Liver (tissue), 9 donors: ENCODE measurements around the gene SLC7A14. TPM values are rescaled to one million over a fixed set of nuclear protein-coding genes. Genes with fewer than 3 reads are reported as not detected.

Experiments
- DNase-seq: peaks from one replicate; pipeline ENCODE4 v3.0.0-alpha.2; 2017; ENCODE audit warnings: low spot score
- H3K27ac ChIP-seq, 2 donors: one replicate each; pipeline ENCODE4 v1.7.0; 2013; ENCODE audit warnings: inconsistent platforms in 2 of 2, low read length in 2 of 2, control low read depth in 1 of 2, low read depth in 1 of 2, mild to moderate bottlenecking in 1 of 2
- H3K27me3 ChIP-seq, 4 donors: one replicate each; pipeline versions ENCODE4 v1.6.1 to v1.7.0; 2013; ENCODE audit warnings: low read length in 3 of 4, inconsistent platforms in 1 of 4, mild to moderate bottlenecking in 1 of 4, moderate library complexity in 1 of 4; ENCODE audit not compliant: control insufficient read depth in 4 of 4, insufficient read depth in 4 of 4
- H3K36me3 ChIP-seq, 4 donors: one replicate each; pipeline versions ENCODE4 v1.6.1 to v1.7.0; 2013; ENCODE audit warnings: low read length in 3 of 4, mild to moderate bottlenecking in 3 of 4, low read depth in 1 of 4, moderate library complexity in 1 of 4; ENCODE audit not compliant: control insufficient read depth in 4 of 4, insufficient read depth in 3 of 4
- H3K4me1 ChIP-seq, 4 donors: one replicate each; pipeline versions ENCODE4 v1.6.1 to v1.7.0; 2013; ENCODE audit warnings: low read length in 3 of 4, mild to moderate bottlenecking in 3 of 4, moderate library complexity in 1 of 4; ENCODE audit not compliant: control insufficient read depth in 4 of 4, insufficient read depth in 4 of 4
- H3K4me3 ChIP-seq, 3 donors: one replicate each; pipeline versions ENCODE4 v1.6.1 to v1.7.0; 2013; ENCODE audit warnings: low read length in 3 of 3, control low read depth in 1 of 3, low read depth in 1 of 3, mild to moderate bottlenecking in 1 of 3
- H3K9ac ChIP-seq, 2 donors: one replicate each; pipeline ENCODE4 v1.7.0; 2013; ENCODE audit warnings: low read length in 2 of 2, mild to moderate bottlenecking in 2 of 2, moderate library complexity in 2 of 2, control low read depth in 1 of 2, low read depth in 1 of 2
- H3K9me3 ChIP-seq, 4 donors: one replicate each; pipeline versions ENCODE4 v1.6.1 to v1.7.0; 2013; ENCODE audit warnings: low read length in 3 of 4; ENCODE audit not compliant: control insufficient read depth in 4 of 4
- EGR1 ChIP-seq, 2 donors: IDR thresholded peaks; 2 replicates each; pipeline ENCODE4 v1.6.1; 2016 to 2018; ENCODE audit warnings: antibody characterized with exemption in 2 of 2, low read depth in 2 of 2
- FOXA1 ChIP-seq: IDR thresholded peaks from 2 replicates; pipeline ENCODE4 v1.6.1; 2016; ENCODE audit warnings: antibody characterized with exemption
- FOXA2 ChIP-seq: IDR thresholded peaks from 2 replicates; pipeline ENCODE4 v1.6.1; 2016; ENCODE audit warnings: antibody characterized with exemption
- GABPA ChIP-seq, 2 donors: IDR thresholded peaks in 1 of 2; conservative IDR thresholded peaks in 1 of 2; 2 replicates each; pipeline ENCODE4 v1.6.1; 2016; ENCODE audit warnings: antibody characterized with exemption in 2 of 2, mild to moderate bottlenecking in 1 of 2, moderate library complexity in 1 of 2
- HNF4A ChIP-seq, 2 donors: conservative IDR thresholded peaks; 2 replicates each; pipeline ENCODE4 v1.6.1; 2016; ENCODE audit warnings: antibody characterized with exemption in 2 of 2, mild to moderate bottlenecking in 2 of 2
- HNF4G ChIP-seq: IDR thresholded peaks from 2 replicates; pipeline ENCODE4 v1.6.1; 2016; ENCODE audit warnings: antibody characterized with exemption
- JUND ChIP-seq, 2 donors: IDR thresholded peaks; 2 replicates each; pipeline ENCODE4 v1.6.1; 2016; ENCODE audit warnings: antibody characterized with exemption in 2 of 2
- RAD21 ChIP-seq, 2 donors: IDR thresholded peaks; 2 replicates each; pipeline ENCODE4 v1.6.1; 2016; ENCODE audit warnings: antibody characterized with exemption in 2 of 2, mild to moderate bottlenecking in 2 of 2
- RXRA ChIP-seq, 2 donors: IDR thresholded peaks; 2 replicates each; pipeline ENCODE4 v1.6.1; 2017 to 2018; ENCODE audit warnings: antibody characterized with exemption in 2 of 2, mild to moderate bottlenecking in 1 of 2
- TAF1 ChIP-seq: conservative IDR thresholded peaks from 2 replicates; pipeline ENCODE4 v1.6.1; 2016; ENCODE audit warnings: antibody characterized with exemption, mild to moderate bottlenecking
- YY1 ChIP-seq: IDR thresholded peaks from 2 replicates; pipeline ENCODE4 v1.6.1; 2016; ENCODE audit warnings: antibody characterized with exemption, mild to moderate bottlenecking
- WGBS: extraction: QIAGEN DNeasy Blood & Tissue Kit; methylation state at CpG from one replicate; pipeline ENCODE4 v1.1.7; 2013; 5-methylcytosine and 5-hydroxymethylcytosine counted together
- polyA plus RNA-seq, 2 donors: library from polyadenylated mRNA; stranded (reverse) in 1 of 2; unstranded in 1 of 2; fragments of 200-250 nt in 1 of 2; fragments of >200 nt in 1 of 2; fragmentation: Nextera tagmentation in 1 of 2; extraction: Ambion mirVana in 1 of 2; gene quantifications; one replicate each; pipeline versions ENCODE4 v1.2.1 to v1.2.3, GENCODE V29; 2013 to 2015
- total RNA-seq, 2 donors: library from RNA; depleted of rRNA; stranded (reverse); fragments of >200 nt; gene quantifications; one replicate each; pipeline ENCODE4 v1.2.3, GENCODE V29; 2014
- TF ChIP-seq, protein P1 (sequence below): fragments of 150-350 bp; IDR thresholded peaks from 2 replicates; pipeline ENCODE4 v1.5.1; 2017; ENCODE audit warnings: improper control_type of control experiment, low read depth, low read length; ENCODE audit not compliant: missing input control
- TF ChIP-seq, protein P2 (sequence below): IDR thresholded peaks from 2 replicates; pipeline ENCODE4 v1.6.1; 2016; ENCODE audit warnings: antibody characterized with exemption
- TF ChIP-seq, protein P3 (sequence below): IDR thresholded peaks from 2 replicates; pipeline ENCODE4 v1.6.1; 2016; ENCODE audit warnings: antibody characterized with exemption
- TF ChIP-seq, protein P4 (sequence below): IDR thresholded peaks from 2 replicates; pipeline ENCODE4 v1.6.1; 2016; ENCODE audit warnings: antibody characterized with exemption, mild to moderate bottlenecking
- TF ChIP-seq, protein P5 (sequence below): IDR thresholded peaks from 2 replicates; pipeline ENCODE4 v1.6.1; 2016; ENCODE audit warnings: antibody characterized with exemption
- donor health status: healthy.
- donor health status: healthy.
- donor health status: healthy.
- donor health status: healthy.
- donor health status: healthy.

Gene SLC7A14
- total and polyA plus RNA-seq, 4 donors: under 0.01 to 0.01 (median under 0.01) TPM; not detected in 1

DNA sequence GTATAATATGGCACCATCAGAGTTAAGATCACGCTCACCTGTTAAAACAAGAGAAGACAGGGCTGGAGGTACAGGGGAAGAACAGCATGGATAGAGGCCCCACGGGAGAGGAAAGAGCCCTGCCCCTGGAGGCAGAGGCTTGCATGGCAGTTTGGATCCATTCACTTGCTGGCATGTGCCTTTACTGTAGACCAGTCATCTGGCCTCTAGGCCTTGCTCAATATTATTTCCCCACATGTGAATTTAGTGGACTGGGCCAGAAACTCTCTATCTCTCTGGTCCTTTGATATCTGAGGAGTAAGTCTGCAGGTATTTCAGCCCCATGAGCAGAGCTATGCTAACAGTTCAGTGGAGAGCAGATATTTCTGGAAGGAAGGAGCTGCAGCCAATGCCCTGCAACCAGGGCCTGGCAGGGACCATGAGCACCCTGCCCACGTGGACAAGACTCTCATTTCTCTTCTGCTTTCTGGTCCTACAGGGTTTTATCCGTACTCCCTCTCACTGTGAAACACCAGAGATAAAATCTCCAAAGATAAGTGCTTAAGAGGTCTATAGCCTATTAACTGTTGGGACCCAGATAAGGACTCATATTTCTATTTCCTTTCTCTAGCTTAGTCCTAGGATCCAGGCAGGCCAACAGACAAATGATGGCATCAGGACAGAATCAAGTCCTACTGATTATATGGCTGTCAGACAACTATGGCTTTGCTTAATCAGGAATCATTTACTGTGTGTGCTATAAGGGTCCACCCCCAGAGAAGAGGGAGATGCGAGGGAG is 102.2 kb downstream of the SLC7A14 start (continued):
- TF ChIP-seq, protein P1, sequence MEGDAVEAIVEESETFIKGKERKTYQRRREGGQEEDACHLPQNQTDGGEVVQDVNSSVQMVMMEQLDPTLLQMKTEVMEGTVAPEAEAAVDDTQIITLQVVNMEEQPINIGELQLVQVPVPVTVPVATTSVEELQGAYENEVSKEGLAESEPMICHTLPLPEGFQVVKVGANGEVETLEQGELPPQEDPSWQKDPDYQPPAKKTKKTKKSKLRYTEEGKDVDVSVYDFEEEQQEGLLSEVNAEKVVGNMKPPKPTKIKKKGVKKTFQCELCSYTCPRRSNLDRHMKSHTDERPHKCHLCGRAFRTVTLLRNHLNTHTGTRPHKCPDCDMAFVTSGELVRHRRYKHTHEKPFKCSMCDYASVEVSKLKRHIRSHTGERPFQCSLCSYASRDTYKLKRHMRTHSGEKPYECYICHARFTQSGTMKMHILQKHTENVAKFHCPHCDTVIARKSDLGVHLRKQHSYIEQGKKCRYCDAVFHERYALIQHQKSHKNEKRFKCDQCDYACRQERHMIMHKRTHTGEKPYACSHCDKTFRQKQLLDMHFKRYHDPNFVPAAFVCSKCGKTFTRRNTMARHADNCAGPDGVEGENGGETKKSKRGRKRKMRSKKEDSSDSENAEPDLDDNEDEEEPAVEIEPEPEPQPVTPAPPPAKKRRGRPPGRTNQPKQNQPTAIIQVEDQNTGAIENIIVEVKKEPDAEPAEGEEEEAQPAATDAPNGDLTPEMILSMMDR: no peak
- no peak for TF ChIP-seq TAF1
- TF ChIP-seq, protein P2, sequence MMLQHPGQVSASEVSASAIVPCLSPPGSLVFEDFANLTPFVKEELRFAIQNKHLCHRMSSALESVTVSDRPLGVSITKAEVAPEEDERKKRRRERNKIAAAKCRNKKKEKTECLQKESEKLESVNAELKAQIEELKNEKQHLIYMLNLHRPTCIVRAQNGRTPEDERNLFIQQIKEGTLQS: no peak
- TF ChIP-seq, protein P3, sequence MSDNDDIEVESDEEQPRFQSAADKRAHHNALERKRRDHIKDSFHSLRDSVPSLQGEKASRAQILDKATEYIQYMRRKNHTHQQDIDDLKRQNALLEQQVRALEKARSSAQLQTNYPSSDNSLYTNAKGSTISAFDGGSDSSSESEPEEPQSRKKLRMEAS: no peak
- TF ChIP-seq HNF4A (conservative IDR thresholded peaks at IDR 0.05): no peak
- no peak for TF ChIP-seq RAD21 (IDR thresholded peaks at IDR 0.05)

DNA sequence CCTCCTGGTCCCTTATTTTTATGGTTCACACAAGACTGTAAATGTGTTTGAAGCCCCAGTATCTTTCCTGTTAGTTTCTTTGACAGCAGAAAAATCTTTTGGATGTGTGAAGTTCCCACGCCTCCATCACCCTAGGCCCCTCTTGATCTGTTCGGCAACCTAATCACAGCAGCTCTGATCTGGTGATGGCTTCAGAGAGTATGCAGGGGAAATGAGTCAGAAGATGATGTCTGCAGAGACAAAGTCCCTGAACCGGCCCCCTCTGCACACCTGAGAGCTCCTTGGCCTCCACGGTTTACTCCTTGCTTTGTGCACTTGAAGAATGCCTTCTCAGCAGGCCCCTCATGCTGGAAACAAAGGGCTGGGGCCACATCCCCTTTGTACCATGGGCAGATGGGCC is 103.7 kb downstream of the SLC7A14 start:
- Histone ChIP-seq H3K4me1 (no peaks in the 10 kb centered on the region), H3K9me3 (no peaks in the 10 kb centered on the region), H3K27ac (no peak overlapping the region), H3K9ac (no peak overlapping the region), H3K27me3 (no peaks in the 10 kb centered on the region), H3K4me3 (no peak overlapping the region), H3K36me3 (no peaks in the 10 kb centered on the region)
- DNase-seq: no peak
- WGBS: 90% methylated on average over 4 of the region's 4 CpGs
- TF ChIP-seq HNF4G (no peak), FOXA1 (no peak), JUND (IDR thresholded peaks at IDR 0.05) (no peak), EGR1 (IDR thresholded peaks at IDR 0.05; ENCODE audit: low read depth in 2 of 2) (no peak), YY1 (no peak), GABPA (IDR thresholded peaks at IDR 0.05 in 1 of 2, conservative IDR thresholded peaks at IDR 0.05 in 1 of 2) (no peak), RXRA (IDR thresholded peaks at IDR 0.05) (no peak), FOXA2 (no peak)
- TF ChIP-seq, protein P1: no peak
- TF ChIP-seq, protein P2: no peak
- TF ChIP-seq, protein P4, sequence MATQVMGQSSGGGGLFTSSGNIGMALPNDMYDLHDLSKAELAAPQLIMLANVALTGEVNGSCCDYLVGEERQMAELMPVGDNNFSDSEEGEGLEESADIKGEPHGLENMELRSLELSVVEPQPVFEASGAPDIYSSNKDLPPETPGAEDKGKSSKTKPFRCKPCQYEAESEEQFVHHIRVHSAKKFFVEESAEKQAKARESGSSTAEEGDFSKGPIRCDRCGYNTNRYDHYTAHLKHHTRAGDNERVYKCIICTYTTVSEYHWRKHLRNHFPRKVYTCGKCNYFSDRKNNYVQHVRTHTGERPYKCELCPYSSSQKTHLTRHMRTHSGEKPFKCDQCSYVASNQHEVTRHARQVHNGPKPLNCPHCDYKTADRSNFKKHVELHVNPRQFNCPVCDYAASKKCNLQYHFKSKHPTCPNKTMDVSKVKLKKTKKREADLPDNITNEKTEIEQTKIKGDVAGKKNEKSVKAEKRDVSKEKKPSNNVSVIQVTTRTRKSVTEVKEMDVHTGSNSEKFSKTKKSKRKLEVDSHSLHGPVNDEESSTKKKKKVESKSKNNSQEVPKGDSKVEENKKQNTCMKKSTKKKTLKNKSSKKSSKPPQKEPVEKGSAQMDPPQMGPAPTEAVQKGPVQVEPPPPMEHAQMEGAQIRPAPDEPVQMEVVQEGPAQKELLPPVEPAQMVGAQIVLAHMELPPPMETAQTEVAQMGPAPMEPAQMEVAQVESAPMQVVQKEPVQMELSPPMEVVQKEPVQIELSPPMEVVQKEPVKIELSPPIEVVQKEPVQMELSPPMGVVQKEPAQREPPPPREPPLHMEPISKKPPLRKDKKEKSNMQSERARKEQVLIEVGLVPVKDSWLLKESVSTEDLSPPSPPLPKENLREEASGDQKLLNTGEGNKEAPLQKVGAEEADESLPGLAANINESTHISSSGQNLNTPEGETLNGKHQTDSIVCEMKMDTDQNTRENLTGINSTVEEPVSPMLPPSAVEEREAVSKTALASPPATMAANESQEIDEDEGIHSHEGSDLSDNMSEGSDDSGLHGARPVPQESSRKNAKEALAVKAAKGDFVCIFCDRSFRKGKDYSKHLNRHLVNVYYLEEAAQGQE: no peak
- TF ChIP-seq, protein P5, sequence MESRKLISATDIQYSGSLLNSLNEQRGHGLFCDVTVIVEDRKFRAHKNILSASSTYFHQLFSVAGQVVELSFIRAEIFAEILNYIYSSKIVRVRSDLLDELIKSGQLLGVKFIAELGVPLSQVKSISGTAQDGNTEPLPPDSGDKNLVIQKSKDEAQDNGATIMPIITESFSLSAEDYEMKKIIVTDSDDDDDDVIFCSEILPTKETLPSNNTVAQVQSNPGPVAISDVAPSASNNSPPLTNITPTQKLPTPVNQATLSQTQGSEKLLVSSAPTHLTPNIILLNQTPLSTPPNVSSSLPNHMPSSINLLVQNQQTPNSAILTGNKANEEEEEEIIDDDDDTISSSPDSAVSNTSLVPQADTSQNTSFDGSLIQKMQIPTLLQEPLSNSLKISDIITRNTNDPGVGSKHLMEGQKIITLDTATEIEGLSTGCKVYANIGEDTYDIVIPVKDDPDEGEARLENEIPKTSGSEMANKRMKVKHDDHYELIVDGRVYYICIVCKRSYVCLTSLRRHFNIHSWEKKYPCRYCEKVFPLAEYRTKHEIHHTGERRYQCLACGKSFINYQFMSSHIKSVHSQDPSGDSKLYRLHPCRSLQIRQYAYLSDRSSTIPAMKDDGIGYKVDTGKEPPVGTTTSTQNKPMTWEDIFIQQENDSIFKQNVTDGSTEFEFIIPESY: no peak
- TF ChIP-seq, protein P3: no peak
